ENCODE measurements around the gene CCL17.

Gene CCL17

DNA sequence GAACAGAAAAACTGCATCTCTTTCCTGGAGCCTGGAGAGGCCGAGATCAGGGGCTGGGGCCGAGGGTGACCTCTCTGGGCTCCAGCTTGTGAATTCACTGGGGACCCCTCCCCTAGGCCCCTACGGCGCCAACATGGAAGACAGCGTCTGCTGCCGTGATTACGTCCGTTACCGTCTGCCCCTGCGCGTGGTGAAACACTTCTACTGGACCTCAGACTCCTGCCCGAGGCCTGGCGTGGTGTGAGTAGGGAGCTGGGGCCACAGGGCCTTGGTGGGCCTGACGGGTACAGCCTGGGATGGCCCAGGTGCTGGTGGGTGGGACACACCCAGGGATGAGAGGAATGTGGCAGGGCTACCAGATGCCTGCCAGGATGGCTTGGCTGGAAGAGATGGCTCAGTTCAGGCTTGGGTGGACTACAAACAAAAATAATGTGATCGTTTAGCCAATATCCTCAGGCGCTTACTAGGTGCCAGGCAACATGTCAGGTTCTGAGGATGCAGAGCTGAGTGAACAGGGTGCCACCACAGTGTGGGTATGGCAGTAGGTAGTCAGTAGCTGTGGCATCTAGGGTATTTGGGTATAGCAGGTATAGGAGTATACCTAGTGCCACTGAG, 44.1 kb upstream of the CCL17 start:
- peak overlapping the region; percentile 65 for H3K4me3 ChIP-seq (ENCODE audit: low read depth, low read length)
- TF ChIP-seq, protein P1, sequence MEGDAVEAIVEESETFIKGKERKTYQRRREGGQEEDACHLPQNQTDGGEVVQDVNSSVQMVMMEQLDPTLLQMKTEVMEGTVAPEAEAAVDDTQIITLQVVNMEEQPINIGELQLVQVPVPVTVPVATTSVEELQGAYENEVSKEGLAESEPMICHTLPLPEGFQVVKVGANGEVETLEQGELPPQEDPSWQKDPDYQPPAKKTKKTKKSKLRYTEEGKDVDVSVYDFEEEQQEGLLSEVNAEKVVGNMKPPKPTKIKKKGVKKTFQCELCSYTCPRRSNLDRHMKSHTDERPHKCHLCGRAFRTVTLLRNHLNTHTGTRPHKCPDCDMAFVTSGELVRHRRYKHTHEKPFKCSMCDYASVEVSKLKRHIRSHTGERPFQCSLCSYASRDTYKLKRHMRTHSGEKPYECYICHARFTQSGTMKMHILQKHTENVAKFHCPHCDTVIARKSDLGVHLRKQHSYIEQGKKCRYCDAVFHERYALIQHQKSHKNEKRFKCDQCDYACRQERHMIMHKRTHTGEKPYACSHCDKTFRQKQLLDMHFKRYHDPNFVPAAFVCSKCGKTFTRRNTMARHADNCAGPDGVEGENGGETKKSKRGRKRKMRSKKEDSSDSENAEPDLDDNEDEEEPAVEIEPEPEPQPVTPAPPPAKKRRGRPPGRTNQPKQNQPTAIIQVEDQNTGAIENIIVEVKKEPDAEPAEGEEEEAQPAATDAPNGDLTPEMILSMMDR (IDR thresholded peaks at IDR 0.05; ENCODE audit: borderline replicate concordance, insufficient read depth, low read depth, low read length): no peak

DNA sequence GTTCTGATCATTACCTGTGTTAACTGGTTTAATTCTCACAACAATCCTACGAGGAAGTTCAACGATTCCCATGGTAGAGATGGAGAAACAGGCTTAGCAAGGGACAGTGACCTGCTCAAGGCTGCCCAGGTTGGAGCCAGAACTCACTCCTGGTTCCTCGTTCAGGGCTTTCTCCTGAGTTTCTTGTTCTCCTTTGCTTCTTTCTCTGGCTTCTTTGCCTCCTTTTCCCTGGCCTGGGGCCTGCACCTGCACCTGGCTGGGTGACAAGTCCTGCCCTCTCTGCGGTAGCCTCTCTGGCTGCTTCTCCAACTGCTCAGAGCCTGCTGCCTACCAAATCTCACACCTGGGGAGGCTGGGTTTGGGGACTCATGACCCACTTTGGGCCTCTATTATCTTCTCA, 43.2 kb upstream of the CCL17 start:
- TF ChIP-seq, protein P1 (IDR thresholded peaks at IDR 0.05; ENCODE audit: borderline replicate concordance, insufficient read depth, low read depth, low read length): no peak
- peak overlapping the region; percentile 65 for H3K4me3 ChIP-seq (ENCODE audit: low read depth, low read length)

DNA sequence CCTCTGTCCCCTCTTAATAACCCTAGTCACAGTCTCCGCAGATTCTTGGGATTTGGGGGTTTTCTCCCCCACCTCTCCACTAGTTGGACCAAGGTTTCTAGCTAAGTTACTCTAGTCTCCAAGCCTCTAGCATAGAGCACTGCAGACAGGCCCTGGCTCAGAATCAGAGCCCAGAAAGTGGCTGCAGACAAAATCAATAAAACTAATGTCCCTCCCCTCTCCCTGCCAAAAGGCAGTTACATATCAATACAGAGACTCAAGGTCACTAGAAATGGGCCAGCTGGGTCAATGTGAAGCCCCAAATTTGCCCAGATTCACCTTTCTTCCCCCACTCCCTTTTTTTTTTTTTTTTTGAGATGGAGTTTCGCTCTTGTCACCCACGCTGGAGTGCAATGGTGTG, 40.4 kb upstream of the CCL17 start:
- TF ChIP-seq, protein P1 (IDR thresholded peaks at IDR 0.05; ENCODE audit: borderline replicate concordance, insufficient read depth, low read depth, low read length): no peak
- H3K4me3 ChIP-seq (ENCODE audit: low read depth, low read length): no peak overlapping the region

DNA sequence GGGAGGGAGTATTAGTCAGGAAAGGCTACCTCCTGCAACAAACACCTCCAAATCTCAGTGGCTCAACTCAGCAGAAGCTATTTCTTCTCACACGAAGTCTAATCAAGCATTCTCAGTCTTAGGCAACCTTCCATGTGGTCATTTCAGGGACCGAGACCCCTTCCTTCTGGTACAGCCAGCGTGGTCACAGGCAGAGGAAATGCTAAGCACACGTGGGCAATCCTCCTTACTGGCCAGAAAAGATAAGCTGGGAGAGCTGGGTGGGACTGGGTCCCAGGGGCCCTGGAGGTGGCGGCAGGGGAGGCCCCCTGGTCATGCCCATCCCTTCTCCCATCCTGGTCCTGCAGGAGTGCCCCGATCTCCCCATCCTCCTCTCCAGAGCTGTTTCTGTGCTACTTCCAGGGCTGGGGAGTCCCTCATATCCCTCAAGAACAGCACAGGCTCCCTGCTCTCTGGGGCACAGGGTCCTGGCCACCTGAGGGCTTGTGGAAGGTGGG, 38.0 kb upstream of the CCL17 start:
- TF ChIP-seq, protein P1 (IDR thresholded peaks at IDR 0.05; ENCODE audit: borderline replicate concordance, insufficient read depth, low read depth, low read length): no peak
- no peak overlapping the region for H3K4me3 ChIP-seq (ENCODE audit: low read depth, low read length)

DNA sequence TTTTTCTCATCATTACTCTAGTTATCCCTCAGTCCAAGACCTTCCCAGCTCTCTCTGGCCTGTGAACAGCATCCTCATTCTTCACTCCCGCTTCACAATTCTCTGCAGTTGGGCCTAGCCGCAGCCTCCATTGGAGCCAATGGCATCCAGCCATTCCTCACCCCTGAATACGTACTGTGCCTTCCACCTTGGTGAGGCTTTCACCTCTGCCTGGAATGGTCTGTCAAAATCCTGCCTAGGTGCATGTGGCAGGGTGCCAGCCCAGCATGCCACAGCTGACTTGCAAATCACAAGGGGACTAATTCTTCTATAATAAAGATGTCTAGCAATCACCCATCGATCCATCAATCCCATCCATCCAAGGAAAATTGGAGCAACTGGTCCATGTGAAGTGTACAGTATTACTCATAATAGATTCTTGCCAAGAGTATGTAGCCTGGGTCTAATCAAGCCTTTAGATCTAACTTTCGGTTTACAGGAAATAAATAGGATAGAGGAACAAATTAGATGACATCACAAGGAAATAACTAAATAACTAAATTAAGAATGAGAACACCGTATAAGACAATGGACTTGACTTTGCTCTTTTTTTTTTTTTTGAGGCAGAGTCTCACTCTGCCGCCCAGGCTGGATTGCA, 37.3 kb upstream of the CCL17 start:
- H3K4me3 ChIP-seq (ENCODE audit: low read depth, low read length): no peak overlapping the region
- TF ChIP-seq, protein P1 (IDR thresholded peaks at IDR 0.05; ENCODE audit: borderline replicate concordance, insufficient read depth, low read depth, low read length): no peak

DNA sequence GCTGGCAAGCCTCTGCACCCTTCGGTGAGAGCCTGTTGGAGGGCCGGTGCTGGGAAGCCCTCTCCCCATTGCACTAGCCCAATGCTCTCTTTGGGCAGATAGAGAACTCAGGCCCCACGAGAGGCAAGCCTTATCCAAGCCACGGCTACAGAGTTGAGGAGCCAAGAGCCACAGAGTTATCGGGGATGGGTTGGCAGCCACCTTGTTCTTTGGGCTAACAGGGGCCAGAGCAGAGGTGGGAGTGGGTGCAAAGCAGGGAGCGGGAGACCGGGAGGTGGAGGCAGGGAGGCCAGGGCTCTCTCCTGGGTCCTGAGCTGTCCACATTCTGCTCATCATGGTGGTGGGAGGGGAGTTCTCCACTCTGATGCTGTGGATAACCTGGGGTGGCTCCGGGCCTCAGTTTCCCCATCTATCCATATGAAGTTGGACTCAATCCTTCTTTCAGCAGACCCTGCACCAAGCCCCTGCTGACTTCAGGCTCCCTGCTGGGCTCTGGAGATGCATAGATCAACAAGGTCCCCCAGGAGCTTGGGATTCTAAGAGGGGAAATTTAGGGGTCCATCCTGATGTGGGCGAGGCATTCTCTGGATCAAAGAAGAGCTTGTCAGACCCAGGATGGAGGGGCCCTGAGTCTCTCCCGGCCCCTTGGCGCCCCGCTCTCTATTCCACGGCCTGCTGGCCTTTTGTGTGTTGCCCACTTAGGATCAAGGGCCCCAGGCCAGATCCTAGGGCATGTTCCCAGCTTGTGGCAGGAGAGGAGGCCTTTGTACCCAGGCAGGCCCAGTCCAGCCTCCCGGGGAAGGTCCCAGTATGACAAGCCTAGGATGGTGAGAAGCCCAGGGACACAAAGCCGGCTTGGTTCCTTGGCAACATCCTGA, 32.8 kb upstream of the CCL17 start:
- TF ChIP-seq, protein P1 (IDR thresholded peaks at IDR 0.05; ENCODE audit: borderline replicate concordance, insufficient read depth, low read depth, low read length): no peak
- H3K4me3 ChIP-seq (ENCODE audit: low read depth, low read length): no peak overlapping the region
